Endothelial cell of umbilical vein (primary cell): ENCODE results near the gene MMP24. TPM values are rescaled to one million over a fixed set of nuclear protein-coding genes. Genes with fewer than 3 reads are reported as not detected.

ENCODE experiments used
- BruUV-seq: library from RNA; stranded (reverse); fragments of 400-500 nt; replicated peaks from 2 replicates; lab custom pipeline; 2021; lab: Mats Ljungman, UMichigan
- CTCF ChIA-PET: fragments of 300-600, 350-600 bp; sonication (Branson Sonifier 250); formaldehyde crosslinking; loops from one replicate; lab custom pipeline; 2021; ENCODE audit warnings: antibody characterized with exemption, inconsistent platforms; lab: Charles Lee
- POLR2A ChIA-PET: fragments of 300-600, 350-600 bp; sonication (Branson Sonifier 250); formaldehyde crosslinking; loops from one replicate; lab custom pipeline; 2021; ENCODE audit warnings: antibody characterized with exemption, inconsistent platforms; lab: Charles Lee
- DNase-seq: peaks from one replicate; pipeline ENCODE4 v3.0.0-alpha.2; 2011; ENCODE audit warnings: low read depth, low spot score
- FAIRE-seq: peaks from 2 replicates; lab custom pipeline; 2011; peaks lifted over from hg19 to GRCh38; lab: Jason Lieb, UNC
- H2AFZ ChIP-seq: 2 replicates; pipeline ENCODE4 v1.6.0; 2012; ENCODE audit warnings: low read depth, low read length, control low read depth, inconsistent platforms
- H3K27ac ChIP-seq: 2 replicates; pipeline ENCODE4 v1.5.1; 2011; ENCODE audit warnings: low read depth, mild to moderate bottlenecking, control low read depth, low read length, moderate library complexity; ENCODE audit not compliant: insufficient read depth
- H3K27me3 ChIP-seq, 2 experiments: 2 replicates each; pipeline versions ENCODE4 v1.6.0 to v1.6.1; 2011; ENCODE audit warnings: low read length in 2 of 2, mixed read lengths in 1 of 2; ENCODE audit not compliant: control insufficient read depth in 2 of 2, insufficient read depth in 2 of 2
- H3K36me3 ChIP-seq, 2 experiments: 2 replicates in 1 of 2; 3 replicates in 1 of 2; pipeline ENCODE4 v1.5.1; 2011; ENCODE audit warnings: low read length in 2 of 2, mild to moderate bottlenecking in 1 of 2, moderate library complexity in 1 of 2; ENCODE audit not compliant: control insufficient read depth in 2 of 2, insufficient read depth in 2 of 2; ENCODE audit errors: extremely low read depth in 1 of 2
- H3K4me1 ChIP-seq: 3 replicates; pipeline ENCODE4 v1.5.1; 2011; ENCODE audit warnings: mild to moderate bottlenecking, low read length; ENCODE audit not compliant: control insufficient read depth, insufficient read depth; ENCODE audit errors: extremely low read depth
- H3K4me2 ChIP-seq: 2 replicates; pipeline ENCODE4 v1.6.1; 2011; ENCODE audit warnings: low read length, control low read depth, mixed read lengths; ENCODE audit not compliant: insufficient read depth
- H3K4me3 ChIP-seq, 3 experiments: fragments of 200-600 bp in 1 of 3; sonication (generic), shearing (Covaris generic) in 1 of 3; replicated peaks in 1 of 3; 2 replicates each; pipeline ENCODE4 v1.5.1; 2011 to 2016; ENCODE audit warnings: control low read depth in 3 of 3, low read length in 3 of 3, mild to moderate bottlenecking in 2 of 3, inconsistent platforms in 1 of 3, low read depth in 1 of 3, moderate library complexity in 1 of 3; ENCODE audit not compliant: insufficient read depth in 1 of 3
- H3K79me2 ChIP-seq: 2 replicates; pipeline ENCODE4 v1.6.0; 2012; ENCODE audit warnings: low read length, inconsistent platforms; ENCODE audit not compliant: control insufficient read depth, insufficient read depth
- H3K9ac ChIP-seq: replicated peaks from 2 replicates; pipeline ENCODE3; 2011; ENCODE audit warnings: low read length, control low read depth; ENCODE audit not compliant: insufficient read depth; ENCODE audit errors: extremely low read depth
- H3K9me1 ChIP-seq: replicated peaks from 3 replicates; pipeline ENCODE4 v1.6.0; 2011; ENCODE audit warnings: mild to moderate bottlenecking, low read length; ENCODE audit not compliant: control insufficient read depth, insufficient read depth; ENCODE audit errors: extremely low read depth
- H3K9me3 ChIP-seq: replicated peaks from 2 replicates; pipeline ENCODE4 v1.5.1; 2012; ENCODE audit warnings: low read length, inconsistent platforms; ENCODE audit not compliant: control insufficient read depth, insufficient read depth
- H4K20me1 ChIP-seq: replicated peaks from 2 replicates; pipeline ENCODE3; 2011; ENCODE audit warnings: mild to moderate bottlenecking, low read length; ENCODE audit not compliant: control insufficient read depth, insufficient read depth; ENCODE audit errors: extremely low read depth
- EZH2 ChIP-seq: IDR thresholded peaks from 2 replicates; pipeline ENCODE4 v1.6.1; 2012; ENCODE audit warnings: borderline replicate concordance, low read depth, mild to moderate bottlenecking, moderate library complexity, low read length, inconsistent platforms; ENCODE audit not compliant: severe bottlenecking
- GATA2 ChIP-seq: IDR thresholded peaks from 2 replicates; pipeline ENCODE4 v1.7.0; 2011; ENCODE audit warnings: low read depth, mild to moderate bottlenecking, moderate library complexity, mixed read lengths, low read length; ENCODE audit not compliant: insufficient read length, insufficient read depth
- JUN ChIP-seq: IDR thresholded peaks from 2 replicates; pipeline ENCODE4 v1.6.1; 2011; ENCODE audit warnings: borderline replicate concordance, low read depth; ENCODE audit not compliant: insufficient read length, insufficient read depth
- POLR2A ChIP-seq: IDR thresholded peaks from 2 replicates; pipeline ENCODE4 v1.6.1; 2012; ENCODE audit warnings: low read depth, mild to moderate bottlenecking, control low read depth, low read length
- POLR2AphosphoS5 ChIP-seq: IDR thresholded peaks from 2 replicates; pipeline ENCODE4 v1.6.1; 2012; ENCODE audit warnings: low read depth, mild to moderate bottlenecking, control low read depth, low read length, moderate library complexity; ENCODE audit not compliant: insufficient read depth
- dilution Hi-C: fragments of 300-500 bp; cut with MboI; formaldehyde crosslinking; loops from one replicate; pipeline ENCODE4 v1.15.0; 2019; ENCODE audit warnings: low sequenced_read_pairs; ENCODE audit not compliant: extremely low pct_ligation_motif_present
- intact Hi-C: fragments of 100-400 bp; cut with micrococcal nuclease; formaldehyde crosslinking; loops from one replicate; pipeline ENCODE4 v1.10.0; 2022
- polyA plus RNA-seq, 4 experiments: library from polyadenylated mRNA; depleted of rRNA in 3 of 4; stranded (reverse) in 3 of 4; unstranded in 1 of 4; fragments of >200 nt; gene quantifications; 2 replicates each; pipeline versions ENCODE4 v1.2.1 to v1.2.3, GENCODE V29; 2011 to 2012; ENCODE audit warnings: missing spikeins in 1 of 4
- total RNA-seq: library from RNA; stranded (reverse); gene quantifications from 2 replicates; pipeline ENCODE4 v1.2.3, GENCODE V29; 2021
- TF ChIP-seq, protein P1 (sequence below), 2 donors: IDR thresholded peaks; 1 replicate in 1 of 2; 2 replicates in 1 of 2; pipeline ENCODE4 v1.5.1; 2011; ENCODE audit warnings: low read length in 2 of 2, mild to moderate bottlenecking in 2 of 2, moderate library complexity in 2 of 2, control low read depth in 1 of 2, inconsistent platforms in 1 of 2, low read depth in 1 of 2; ENCODE audit not compliant: insufficient read depth in 1 of 2; ENCODE audit errors: extremely low read depth in 1 of 2

Gene MMP24
- total and polyA plus RNA-seq, 2 donors (not counting 3 experiments of a cell fraction or from before 2014, with no cell fraction given) = 0.27 to 0.54 TPM

DNA sequence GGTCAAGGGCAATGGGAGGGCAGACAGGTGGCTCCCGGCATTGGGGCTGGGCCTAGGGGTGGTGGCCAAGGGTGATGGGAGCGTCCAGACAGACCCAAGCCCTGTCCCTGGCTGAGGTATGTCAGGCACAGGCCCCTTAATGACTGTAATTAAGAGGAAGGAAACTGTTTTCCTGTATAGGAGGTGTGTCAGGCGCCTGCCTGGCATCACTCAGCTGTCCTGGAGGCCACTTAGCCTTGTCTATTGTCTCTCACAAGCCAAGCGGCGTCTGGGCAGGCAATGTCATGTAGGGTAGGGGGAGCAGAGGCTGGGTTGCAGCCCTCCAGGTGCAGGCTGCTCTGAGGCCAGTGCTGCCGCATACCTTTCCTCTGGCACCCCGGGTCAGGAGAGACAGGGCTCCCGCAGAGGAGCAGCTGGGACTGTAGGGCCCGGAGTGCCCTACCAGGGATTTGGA is 69.6 kb downstream of the MMP24 start:
- no TSS peak for BruUV-seq
- peaks cover 5% of the 10 kb centered on the region for H3K4me1 ChIP-seq
- no peaks in the 10 kb centered on the region for H3K36me3 ChIP-seq
- H3K9me1 ChIP-seq = no peaks in the 10 kb centered on the region
- intact Hi-C loops = no loop called here
- no peak for DNase-seq
- no peak overlapping the region for H3K4me2 ChIP-seq
- no peak overlapping the region for H2AFZ ChIP-seq
- H3K27ac ChIP-seq = no peak overlapping the region
- H4K20me1 ChIP-seq = no peaks in the 10 kb centered on the region
- no peak for FAIRE-seq
- TF ChIP-seq, protein P1, sequence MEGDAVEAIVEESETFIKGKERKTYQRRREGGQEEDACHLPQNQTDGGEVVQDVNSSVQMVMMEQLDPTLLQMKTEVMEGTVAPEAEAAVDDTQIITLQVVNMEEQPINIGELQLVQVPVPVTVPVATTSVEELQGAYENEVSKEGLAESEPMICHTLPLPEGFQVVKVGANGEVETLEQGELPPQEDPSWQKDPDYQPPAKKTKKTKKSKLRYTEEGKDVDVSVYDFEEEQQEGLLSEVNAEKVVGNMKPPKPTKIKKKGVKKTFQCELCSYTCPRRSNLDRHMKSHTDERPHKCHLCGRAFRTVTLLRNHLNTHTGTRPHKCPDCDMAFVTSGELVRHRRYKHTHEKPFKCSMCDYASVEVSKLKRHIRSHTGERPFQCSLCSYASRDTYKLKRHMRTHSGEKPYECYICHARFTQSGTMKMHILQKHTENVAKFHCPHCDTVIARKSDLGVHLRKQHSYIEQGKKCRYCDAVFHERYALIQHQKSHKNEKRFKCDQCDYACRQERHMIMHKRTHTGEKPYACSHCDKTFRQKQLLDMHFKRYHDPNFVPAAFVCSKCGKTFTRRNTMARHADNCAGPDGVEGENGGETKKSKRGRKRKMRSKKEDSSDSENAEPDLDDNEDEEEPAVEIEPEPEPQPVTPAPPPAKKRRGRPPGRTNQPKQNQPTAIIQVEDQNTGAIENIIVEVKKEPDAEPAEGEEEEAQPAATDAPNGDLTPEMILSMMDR (IDR thresholded peaks at IDR 0.05; ENCODE audit: extremely low read depth in 1 of 2, insufficient read depth in 1 of 2, low read depth in 1 of 2, low read length in 2 of 2) = no peak
- ChIA-PET POLR2A (no interaction called here), CTCF (interaction anchor here (1.8 to 2.1 kb wide), 4 partner anchors 10 to 143 kb away, joined by 4 to 7 read pairs (median 5); partner anchors contain the start of gene EIF6)
- H3K79me2 ChIP-seq = no peaks in the 10 kb centered on the region
- H3K4me3 ChIP-seq = no peak overlapping the region
- H3K9ac ChIP-seq = no peak overlapping the region
- no peaks in the 10 kb centered on the region for H3K9me3 ChIP-seq
- H3K27me3 ChIP-seq = peaks cover 0 to 2% of the 10 kb centered on the region in 2 experiments
- dilution Hi-C loops = no loop called here

DNA sequence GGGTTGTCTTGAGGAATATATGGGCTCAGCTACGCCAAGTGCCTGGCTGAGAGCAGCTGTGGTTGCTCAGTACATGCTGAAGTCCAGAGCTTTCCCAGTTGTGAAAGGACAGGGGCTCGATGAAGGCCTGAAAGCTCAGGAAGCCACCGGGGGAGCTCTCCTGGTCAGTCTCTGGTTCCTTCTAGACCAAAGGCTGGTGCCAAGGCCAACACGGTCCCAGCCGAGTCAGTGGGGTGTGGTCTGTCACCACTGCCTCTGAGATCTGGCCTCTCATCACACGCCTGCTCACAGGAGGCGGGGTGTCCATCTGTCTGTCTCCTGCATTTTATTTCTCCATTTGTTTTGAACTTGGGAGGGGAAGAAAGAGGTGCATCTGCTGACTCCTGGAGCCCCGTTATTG is 70.7 kb downstream of the MMP24 start:
- dilution Hi-C loops = no loop called here

More for the DNA sequence above, 70.7 kb downstream of the MMP24 start:
- CTCF ChIA-PET = interaction anchor here (1.0 to 2.4 kb wide), 6 partner anchors 8 to 151 kb away, joined by 4 to 8 read pairs (median 5); partner anchors contain the start of gene EIF6
- POLR2A ChIA-PET = no interaction called here
- no peaks in the 10 kb centered on the region for H3K9me1 ChIP-seq
- no peak for TF ChIP-seq GATA2
- no peak for TF ChIP-seq POLR2AphosphoS5
- no peak for TF ChIP-seq JUN
- TF ChIP-seq POLR2A = no peak
- TF ChIP-seq EZH2 = no peak
- H2AFZ ChIP-seq = no peak overlapping the region
- peaks cover 0 to 2% of the 10 kb centered on the region in 2 experiments for H3K27me3 ChIP-seq
- no TSS peak for BruUV-seq
- peaks cover 7% of the 10 kb centered on the region for H3K4me1 ChIP-seq
- FAIRE-seq = no peak
- no peak overlapping the region for H3K4me3 ChIP-seq
- no peaks in the 10 kb centered on the region for H3K36me3 ChIP-seq
- no peaks in the 10 kb centered on the region for H3K79me2 ChIP-seq
- no peaks in the 10 kb centered on the region for H4K20me1 ChIP-seq
- no peak overlapping the region for H3K27ac ChIP-seq
- H3K4me2 ChIP-seq = no peak overlapping the region
- H3K9ac ChIP-seq = no peak overlapping the region
- no peaks in the 10 kb centered on the region for H3K9me3 ChIP-seq
- intact Hi-C loops = no loop called here
- DNase-seq = no peak
